Esophagus squamous epithelium (tissue), 4 donors: Measurements from ENCODE around the gene BCL6.

Experiments
- CTCF ChIP-seq, 6 experiments: fragments of 450-650 bp in 4 of 6; fragments of 200-600 bp in 2 of 6; sonication (generic) in 2 of 6; IDR thresholded peaks; one replicate each; pipeline ENCODE4 v1.5.1; 2016 to 2019; ENCODE audit warnings: antibody characterized with exemption in 6 of 6, mild to moderate bottlenecking in 4 of 6, moderate library complexity in 4 of 6
- POLR2A ChIP-seq, 4 donors: fragments of 450-650 bp; IDR thresholded peaks; one replicate each; pipeline ENCODE4 v1.6.1; 2017; ENCODE audit warnings: antibody characterized with exemption in 4 of 4, mild to moderate bottlenecking in 4 of 4, moderate library complexity in 3 of 4

GRCh38 chr3:187734841-187735240 is 10.4 kb downstream of the BCL6 start:
- TF ChIP-seq POLR2A (IDR thresholded peaks at IDR 0.05) (no peak), CTCF (IDR thresholded peaks at IDR 0.05) (no peak)
